IMR-90 (cell line): ENCODE data around the gene ADAMTS5. TPM values are rescaled to one million over a fixed set of nuclear protein-coding genes. Genes with fewer than 3 reads are reported as not detected.

Experiments used
- microRNA-seq, 2 experiments: library from miRNA; stranded (forward) in 1 of 2; unstranded in 1 of 2; fragments of 10-50 nt in 1 of 2; fragments of <30 nt in 1 of 2; gene quantifications in 1 of 2; microRNA quantifications in 1 of 2; one replicate each; pipeline versions ENCODE3 to v1.1.0; 2013 to 2020; ENCODE audit not compliant: insufficient read depth in 1 of 2, insufficient read length in 1 of 2, unreplicated experiment in 1 of 2
- polyA plus RNA-seq, 3 experiments: library from polyadenylated mRNA; depleted of rRNA; stranded (reverse); fragments of >200 nt; gene quantifications; 2 replicates each; pipeline ENCODE4 v1.2.3, GENCODE V29; 2012; ENCODE audit warnings: low replicate concordance in 1 of 3
- small RNA-seq, 5 experiments: library from RNA; depleted of rRNA; stranded (forward); fragments of <200 nt; gene quantifications; one replicate each; pipeline ENCODE3, GENCODE V24; 2012
- total RNA-seq: library from RNA; depleted of rRNA; stranded (reverse); fragments of >200 nt; gene quantifications from 2 replicates; pipeline ENCODE4 v1.2.3, GENCODE V29; 2012; rRNA removed

Gene ADAMTS5
- total and polyA plus RNA-seq, 2 of the 4 experiments (the other 2 are of a cell fraction): 0.54 to 0.58 TPM

Small RNA genes within 50 kb of the gene (microRNA-seq; reads per million reads assigned to microRNA genes)
- 0 reads per million in 2 experiments for gene MIR4759

Small RNA genes within 50 kb of the gene (small RNA-seq; reads per million reads assigned to genes)
- gene MIR4759: 0 reads per million in 5 experiments

Other genes starting within 250 kb of the ADAMTS5 start
- 106 and 116 TPM in 2 replicates for gene ADAMTS1, start 121.7 kb downstream of the ADAMTS5 start, total RNA-seq
- 317 and 336 TPM in 2 replicates for gene ADAMTS1, start 121.7 kb downstream of the ADAMTS5 start, polyA plus RNA-seq (2012; rRNA removed)